HepG2 (cell line): ENCODE measurements around the gene ZNF503. TPM values are rescaled to one million over a fixed set of nuclear protein-coding genes. Genes with fewer than 3 reads are reported as not detected.

ENCODE experiments used
- BRCA1 ChIP-seq: sonication (generic); formaldehyde crosslinking; IDR thresholded peaks from 2 replicates; pipeline ENCODE4 v1.4.0; 2020; ENCODE audit warnings: missing genetic modification reagents
- CHCHD3 ChIP-seq: sonication (generic); formaldehyde crosslinking; IDR thresholded peaks from 2 replicates; pipeline ENCODE4 v1.8.0; 2022; ENCODE audit warnings: mild to moderate bottlenecking, missing genetic modification reagents, moderate library complexity
- CHD2 ChIP-seq: IDR thresholded peaks from 2 replicates; pipeline ENCODE4 v1.6.1; 2011; ENCODE audit warnings: low read depth, low read length, improper control_type of control experiment
- FLYWCH1 ChIP-seq: sonication (generic); formaldehyde crosslinking; IDR thresholded peaks from 2 replicates; pipeline ENCODE4 v1.8.1; 2023; ENCODE audit warnings: mild to moderate bottlenecking, missing genetic modification reagents
- KAT2B ChIP-seq: fragments of 150-350 bp; IDR thresholded peaks from 2 replicates; pipeline ENCODE4 v1.6.1; 2014; ENCODE audit warnings: low read depth, low read length, borderline replicate concordance
- NCOR1 ChIP-seq: fragments of 200-600 bp; sonication (generic); IDR thresholded peaks from 2 replicates; pipeline ENCODE4 v1.7.0; 2017; ENCODE audit warnings: antibody characterized with exemption, low read length, borderline replicate concordance
- NFYC ChIP-seq: IDR thresholded peaks from 2 replicates; pipeline ENCODE4 v1.6.1; 2016; ENCODE audit warnings: missing genetic modification reagents, missing compliant biosample characterization
- PCBP2 ChIP-seq: fragments of 200-400 bp; formaldehyde crosslinking; optimal IDR thresholded peaks from 2 replicates; pipeline ENCODE3; 2018; ENCODE audit warnings: low read length, low read depth; ENCODE audit not compliant: poor library complexity, severe bottlenecking
- POGZ ChIP-seq: sonication (generic); formaldehyde crosslinking; IDR thresholded peaks from 2 replicates; pipeline ENCODE4 v1.4.0; 2020; ENCODE audit warnings: mild to moderate bottlenecking, missing genetic modification reagents
- PTBP1 ChIP-seq: fragments of 200-400 bp; formaldehyde crosslinking; IDR thresholded peaks from 2 replicates; pipeline ENCODE4 v1.6.1; 2018; ENCODE audit warnings: low read length, low read depth; ENCODE audit not compliant: poor library complexity, severe bottlenecking
- RARG ChIP-seq: sonication (generic); formaldehyde crosslinking; IDR thresholded peaks from 2 replicates; pipeline ENCODE4 v1.4.0; 2020; ENCODE audit warnings: low read depth, mild to moderate bottlenecking, missing genetic modification reagents
- RFX1 ChIP-seq: fragments of 450-650 bp; IDR thresholded peaks from 2 replicates; pipeline ENCODE4 v1.6.1; 2017
- TEAD2 ChIP-seq: sonication (generic); formaldehyde crosslinking; IDR thresholded peaks from 2 replicates; pipeline ENCODE4 v1.9.0; 2021; ENCODE audit warnings: missing genetic modification reagents
- ZBTB42 ChIP-seq: sonication (generic); formaldehyde crosslinking; IDR thresholded peaks from 2 replicates; pipeline ENCODE4 v1.5.0; 2020; ENCODE audit warnings: mild to moderate bottlenecking, missing genetic modification reagents
- ZBTB8A ChIP-seq: sonication (generic); formaldehyde crosslinking; IDR thresholded peaks from 2 replicates; pipeline ENCODE4 v1.4.0; 2020; ENCODE audit warnings: mild to moderate bottlenecking, low read depth, missing genetic modification reagents, borderline replicate concordance
- ZNF24 ChIP-seq: fragments of 450-650 bp; IDR thresholded peaks from 2 replicates; pipeline ENCODE4 v1.6.1; 2017; ENCODE audit warnings: antibody characterized with exemption, mild to moderate bottlenecking
- ZNF468 ChIP-seq: sonication (generic); formaldehyde crosslinking; IDR thresholded peaks from 2 replicates; pipeline ENCODE4 v1.8.0; 2022; ENCODE audit warnings: mild to moderate bottlenecking, moderate library complexity, missing genetic modification reagents
- ZNF546 ChIP-seq: sonication (generic); formaldehyde crosslinking; conservative IDR thresholded peaks from 2 replicates; pipeline ENCODE4 v1.8.1; 2023; ENCODE audit warnings: mild to moderate bottlenecking, missing genetic modification reagents
- ZNF558 ChIP-seq: sonication (generic); formaldehyde crosslinking; IDR thresholded peaks from 2 replicates; pipeline ENCODE4 v1.9.0; 2022; ENCODE audit warnings: mild to moderate bottlenecking, missing genetic modification reagents, borderline replicate concordance
- ZNF737 ChIP-seq: sonication (generic); formaldehyde crosslinking; IDR thresholded peaks from 2 replicates; pipeline ENCODE4 v1.5.0; 2020; ENCODE audit warnings: missing genetic modification reagents, mild to moderate bottlenecking, borderline replicate concordance
- ZNF781 ChIP-seq: sonication (generic); formaldehyde crosslinking; IDR thresholded peaks from 2 replicates; pipeline ENCODE4 v1.5.1; 2020; ENCODE audit warnings: borderline replicate concordance, mild to moderate bottlenecking, missing genetic modification reagents; ENCODE audit errors: not compliant biosample characterization
- polyA plus RNA-seq, 8 experiments: library from polyadenylated mRNA; depleted of rRNA in 3 of 8; stranded (reverse) in 7 of 8; unstranded in 1 of 8; fragments of >200 nt; fragmentation: Illumina TruSeq in 4 of 8; extraction: Trizol in 4 of 8; gene quantifications; 2 replicates each; pipeline versions ENCODE4 v1.2.1 to v1.2.3, GENCODE V29; 2011 to 2016; ENCODE audit warnings: low read depth in 4 of 8, missing spikeins in 1 of 8, mixed read lengths in 1 of 8; ENCODE audit not compliant: insufficient read depth in 1 of 8
- total RNA-seq, 5 experiments: library from RNA; depleted of rRNA; stranded (reverse); fragments of >200 nt; fragmentation: Illumina TruSeq; extraction: Trizol; gene quantifications; 2 replicates each; pipeline ENCODE4 v1.2.3, GENCODE V29; 2016; ENCODE audit warnings: low read depth in 1 of 5
- TF ChIP-seq, protein P1 (sequence below): sonication (generic); formaldehyde crosslinking; IDR thresholded peaks from 2 replicates; pipeline ENCODE4 v1.5.0; 2020; ENCODE audit warnings: mild to moderate bottlenecking, missing genetic modification reagents
- TF ChIP-seq, protein P2 (sequence below): sonication (generic); formaldehyde crosslinking; IDR thresholded peaks from 2 replicates; pipeline ENCODE4 v1.4.0; 2020; ENCODE audit warnings: mild to moderate bottlenecking, missing genetic modification reagents, borderline replicate concordance
- TF ChIP-seq, protein P3 (sequence below): sonication (generic); formaldehyde crosslinking; IDR thresholded peaks from 2 replicates; pipeline ENCODE4 v1.5.1; 2020; ENCODE audit warnings: missing genetic modification reagents, mild to moderate bottlenecking, borderline replicate concordance

The ZNF503 gene
- total and polyA plus RNA-seq, 2 of the 13 experiments (the other 11 are each of a cell fraction or from before 2014, with no cell fraction given): 2.7 to 8.3 TPM

GRCh38 chr10:75404815-75405597, 3.4 kb upstream of the ZNF503 start (continued):
- TF ChIP-seq CHCHD3 (no peak), PTBP1 (no peak), ZBTB8A (CRISPR knock-in tag) (no peak), RARG (CRISPR knock-in tag) (no peak), NCOR1 (peak; percentile 73; the same call in 1 of the 2 replicates), CHD2 (no peak), BRCA1 (CRISPR knock-in tag) (peak; percentile 62; the same call in 1 of the 2 replicates), ZNF546 (CRISPR knock-in tag) (no peak), ZNF24 (no peak), ZNF558 (no peak; the same call in 1 of the 2 replicates), ZNF468 (no peak), POGZ (CRISPR knock-in tag) (peak; percentile 81), ZNF737 (no peak), ZBTB42 (no peak), PCBP2 (peak; percentile 33), TEAD2 (no peak), KAT2B (no peak), ZNF781 (CRISPR knock-in tag) (no peak), NFYC (CRISPR knock-in tag) (no peak; the same call in 1 of the 2 replicates), RFX1 (no peak), FLYWCH1 (CRISPR knock-in tag) (no peak)
- TF ChIP-seq, protein P1, sequence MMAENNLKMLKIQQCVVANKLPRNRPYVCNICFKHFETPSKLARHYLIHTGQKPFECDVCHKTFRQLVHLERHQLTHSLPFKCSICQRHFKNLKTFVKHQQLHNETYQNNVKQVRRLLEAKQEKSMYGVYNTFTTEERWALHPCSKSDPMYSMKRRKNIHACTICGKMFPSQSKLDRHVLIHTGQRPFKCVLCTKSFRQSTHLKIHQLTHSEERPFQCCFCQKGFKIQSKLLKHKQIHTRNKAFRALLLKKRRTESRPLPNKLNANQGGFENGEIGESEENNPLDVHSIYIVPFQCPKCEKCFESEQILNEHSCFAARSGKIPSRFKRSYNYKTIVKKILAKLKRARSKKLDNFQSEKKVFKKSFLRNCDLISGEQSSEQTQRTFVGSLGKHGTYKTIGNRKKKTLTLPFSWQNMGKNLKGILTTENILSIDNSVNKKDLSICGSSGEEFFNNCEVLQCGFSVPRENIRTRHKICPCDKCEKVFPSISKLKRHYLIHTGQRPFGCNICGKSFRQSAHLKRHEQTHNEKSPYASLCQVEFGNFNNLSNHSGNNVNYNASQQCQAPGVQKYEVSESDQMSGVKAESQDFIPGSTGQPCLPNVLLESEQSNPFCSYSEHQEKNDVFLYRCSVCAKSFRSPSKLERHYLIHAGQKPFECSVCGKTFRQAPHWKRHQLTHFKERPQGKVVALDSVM: peak; percentile 30; the same call in 1 of the 2 replicates
- TF ChIP-seq, protein P2, sequence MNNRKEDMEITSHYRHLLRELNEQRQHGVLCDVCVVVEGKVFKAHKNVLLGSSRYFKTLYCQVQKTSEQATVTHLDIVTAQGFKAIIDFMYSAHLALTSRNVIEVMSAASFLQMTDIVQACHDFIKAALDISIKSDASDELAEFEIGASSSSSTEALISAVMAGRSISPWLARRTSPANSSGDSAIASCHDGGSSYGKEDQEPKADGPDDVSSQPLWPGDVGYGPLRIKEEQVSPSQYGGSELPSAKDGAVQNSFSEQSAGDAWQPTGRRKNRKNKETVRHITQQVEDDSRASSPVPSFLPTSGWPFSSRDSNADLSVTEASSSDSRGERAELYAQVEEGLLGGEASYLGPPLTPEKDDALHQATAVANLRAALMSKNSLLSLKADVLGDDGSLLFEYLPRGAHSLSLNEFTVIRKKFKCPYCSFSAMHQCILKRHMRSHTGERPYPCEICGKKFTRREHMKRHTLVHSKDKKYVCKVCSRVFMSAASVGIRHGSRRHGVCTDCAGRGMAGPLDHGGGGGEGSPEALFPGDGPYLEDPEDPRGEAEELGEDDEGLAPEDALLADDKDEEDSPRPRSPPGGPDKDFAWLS (CRISPR knock-in tag): no peak
- TF ChIP-seq, protein P3, sequence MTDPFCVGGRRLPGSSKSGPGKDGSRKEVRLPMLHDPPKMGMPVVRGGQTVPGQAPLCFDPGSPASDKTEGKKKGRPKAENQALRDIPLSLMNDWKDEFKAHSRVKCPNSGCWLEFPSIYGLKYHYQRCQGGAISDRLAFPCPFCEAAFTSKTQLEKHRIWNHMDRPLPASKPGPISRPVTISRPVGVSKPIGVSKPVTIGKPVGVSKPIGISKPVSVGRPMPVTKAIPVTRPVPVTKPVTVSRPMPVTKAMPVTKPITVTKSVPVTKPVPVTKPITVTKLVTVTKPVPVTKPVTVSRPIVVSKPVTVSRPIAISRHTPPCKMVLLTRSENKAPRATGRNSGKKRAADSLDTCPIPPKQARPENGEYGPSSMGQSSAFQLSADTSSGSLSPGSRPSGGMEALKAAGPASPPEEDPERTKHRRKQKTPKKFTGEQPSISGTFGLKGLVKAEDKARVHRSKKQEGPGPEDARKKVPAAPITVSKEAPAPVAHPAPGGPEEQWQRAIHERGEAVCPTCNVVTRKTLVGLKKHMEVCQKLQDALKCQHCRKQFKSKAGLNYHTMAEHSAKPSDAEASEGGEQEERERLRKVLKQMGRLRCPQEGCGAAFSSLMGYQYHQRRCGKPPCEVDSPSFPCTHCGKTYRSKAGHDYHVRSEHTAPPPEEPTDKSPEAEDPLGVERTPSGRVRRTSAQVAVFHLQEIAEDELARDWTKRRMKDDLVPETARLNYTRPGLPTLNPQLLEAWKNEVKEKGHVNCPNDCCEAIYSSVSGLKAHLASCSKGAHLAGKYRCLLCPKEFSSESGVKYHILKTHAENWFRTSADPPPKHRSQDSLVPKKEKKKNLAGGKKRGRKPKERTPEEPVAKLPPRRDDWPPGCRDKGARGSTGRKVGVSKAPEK (CRISPR knock-in tag): no peak; the same call in 1 of the 2 replicates
